ENCODE results near the gene ERBB2.

- TF ChIP-seq CTCF (IDR thresholded peaks at IDR 0.05) (no peak), POLR2A (IDR thresholded peaks at IDR 0.05) (no peak)
These were observed 44.8 kb upstream of the ERBB2 start for GRCh38 chr17:39655105-39655504.
